Measurements from ENCODE around the gene TLE3. TPM values are rescaled to one million over a fixed set of nuclear protein-coding genes. Genes with fewer than 3 reads are reported as not detected.
A peak's percentile ranks its signal among the peaks of the same experiment; 100 is the strongest.

TLE3 gene
- total RNA-seq, 1 experiment from 2014 or later: 63.6 TPM

DNA sequence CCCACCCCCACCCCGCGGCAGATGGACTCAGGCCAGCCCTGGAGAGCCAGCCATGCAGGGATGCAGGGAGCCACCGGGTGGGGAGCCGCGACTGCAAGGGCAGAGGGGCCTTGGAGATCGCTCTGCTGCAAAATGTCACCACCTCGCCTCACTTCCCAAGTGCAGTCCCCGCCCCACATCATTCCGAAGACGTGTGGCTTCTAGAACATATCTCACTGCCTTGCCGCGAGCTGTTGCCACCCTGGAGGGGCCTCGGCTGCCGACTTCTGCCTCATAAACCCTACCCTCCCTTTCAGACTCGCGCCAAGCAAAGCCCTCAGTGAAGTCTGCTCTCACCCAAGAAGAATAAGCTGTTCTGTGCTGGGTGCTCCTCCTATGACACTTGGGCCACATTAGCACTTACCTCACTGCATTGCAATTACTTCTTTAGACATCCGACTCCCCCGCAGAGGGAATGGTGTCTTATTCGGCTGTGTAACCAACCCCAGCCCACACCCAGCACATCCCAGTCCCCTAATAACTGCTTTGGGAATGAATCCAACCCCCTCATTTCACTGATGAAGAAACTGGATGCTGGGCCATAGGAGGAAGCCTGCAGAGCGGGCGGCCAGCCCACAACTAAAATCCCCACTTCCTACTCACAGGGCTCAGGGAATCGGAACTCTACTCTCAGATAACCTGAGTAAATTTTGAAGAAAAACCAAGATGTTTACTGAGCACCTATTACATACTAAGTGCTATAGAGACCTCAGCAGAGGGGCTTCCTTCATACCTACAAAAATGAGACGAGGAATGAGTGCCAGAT, 8.6 kb downstream of the TLE3 start:
- Histone ChIP-seq H3K27me3 (ENCODE audit: low read length) (no peaks in the 10 kb centered on the region), H3K9ac (ENCODE audit: low read length) (no peak overlapping the region), H3K9me3 (ENCODE audit: low read length) (no peaks in the 10 kb centered on the region), H3K79me2 (ENCODE audit: low read length) (no peaks in the 10 kb centered on the region), H3K27ac (ENCODE audit: low read length) (no peak overlapping the region), H3K9me2 (replicated peaks; ENCODE audit: insufficient read depth, low read length) (no peaks in the 10 kb centered on the region), H3K4me2 (ENCODE audit: low read depth, low read length, poor library complexity, severe bottlenecking) (no peak overlapping the region), H3K4me1 (ENCODE audit: low read length) (peaks cover 11% of the 10 kb centered on the region), H3K36me3 (ENCODE audit: insufficient read depth, low read length) (peaks cover 41% of the 10 kb centered on the region), H3K4me3 (ENCODE audit: low read length) (no peak overlapping the region), H4K20me1 (ENCODE audit: insufficient read depth, low read depth, low read length) (peaks cover 79% of the 10 kb centered on the region), H2AFZ (ENCODE audit: low read length) (no peak overlapping the region)
- no peak for DNase-seq

- Histone ChIP-seq H4K20me1 (ENCODE audit: insufficient read depth, low read depth, low read length) (peaks cover 82% of the 10 kb centered on the region), H3K4me3 (ENCODE audit: low read length) (no peak overlapping the region), H3K9ac (ENCODE audit: low read length) (no peak overlapping the region), H3K9me2 (replicated peaks; ENCODE audit: insufficient read depth, low read length) (no peaks in the 10 kb centered on the region), H3K27me3 (ENCODE audit: low read length) (no peaks in the 10 kb centered on the region), H3K36me3 (ENCODE audit: insufficient read depth, low read length) (peaks cover 40% of the 10 kb centered on the region), H3K79me2 (ENCODE audit: low read length) (no peaks in the 10 kb centered on the region), H3K27ac (ENCODE audit: low read length) (no peak overlapping the region), H3K9me3 (ENCODE audit: low read length) (no peaks in the 10 kb centered on the region), H2AFZ (ENCODE audit: low read length) (no peak overlapping the region), H3K4me1 (ENCODE audit: low read length) (peaks cover 18% of the 10 kb centered on the region), H3K4me2 (ENCODE audit: low read depth, low read length, poor library complexity, severe bottlenecking) (no peak overlapping the region)
- DNase-seq: no peak
Observed at GRCh38 chr15:70088455-70088854, 9.3 kb downstream of the TLE3 start.

- Histone ChIP-seq H3K9me2 (replicated peaks; ENCODE audit: insufficient read depth, low read length) (no peaks in the 10 kb centered on the region), H4K20me1 (ENCODE audit: insufficient read depth, low read depth, low read length) (peaks cover 76% of the 10 kb centered on the region), H3K27ac (ENCODE audit: low read length) (no peak overlapping the region), H3K36me3 (ENCODE audit: insufficient read depth, low read length) (peaks cover 33% of the 10 kb centered on the region), H2AFZ (ENCODE audit: low read length) (no peak overlapping the region), H3K27me3 (ENCODE audit: low read length) (no peaks in the 10 kb centered on the region), H3K4me1 (ENCODE audit: low read length) (peaks cover 20% of the 10 kb centered on the region), H3K4me3 (ENCODE audit: low read length) (no peak overlapping the region), H3K9ac (ENCODE audit: low read length) (no peak overlapping the region), H3K79me2 (ENCODE audit: low read length) (no peaks in the 10 kb centered on the region), H3K9me3 (ENCODE audit: low read length) (no peaks in the 10 kb centered on the region), H3K4me2 (ENCODE audit: low read depth, low read length, poor library complexity, severe bottlenecking) (no peak overlapping the region)
- DNase-seq: no peak
Observed at GRCh38 chr15:70087708-70088352, 9.9 kb downstream of the TLE3 start.

GRCh38 chr15:70086636-70087035, 11.1 kb downstream of the TLE3 start:
- H3K9ac ChIP-seq (ENCODE audit: low read length): no peak overlapping the region
- peaks cover 26% of the 10 kb centered on the region for H3K36me3 ChIP-seq (ENCODE audit: insufficient read depth, low read length)
- H3K9me2 ChIP-seq (replicated peaks; ENCODE audit: insufficient read depth, low read length): no peaks in the 10 kb centered on the region
- no peak overlapping the region for H2AFZ ChIP-seq (ENCODE audit: low read length)
- H3K27me3 ChIP-seq (ENCODE audit: low read length): no peaks in the 10 kb centered on the region
- peaks cover 64% of the 10 kb centered on the region for H4K20me1 ChIP-seq (ENCODE audit: insufficient read depth, low read depth, low read length)
- H3K4me2 ChIP-seq (ENCODE audit: low read depth, low read length, poor library complexity, severe bottlenecking): no peak overlapping the region
- H3K4me3 ChIP-seq (ENCODE audit: low read length): no peak overlapping the region
- no peak for DNase-seq
- H3K27ac ChIP-seq (ENCODE audit: low read length): no peak overlapping the region
- no peaks in the 10 kb centered on the region for H3K79me2 ChIP-seq (ENCODE audit: low read length)
- peaks cover 20% of the 10 kb centered on the region for H3K4me1 ChIP-seq (ENCODE audit: low read length)
- H3K9me3 ChIP-seq (ENCODE audit: low read length): no peaks in the 10 kb centered on the region

- no peak for DNase-seq
- H3K79me2 ChIP-seq (ENCODE audit: low read length): no peaks in the 10 kb centered on the region
- H3K4me1 ChIP-seq (ENCODE audit: low read length): peaks cover 20% of the 10 kb centered on the region
- H3K9me2 ChIP-seq (replicated peaks; ENCODE audit: insufficient read depth, low read length): no peaks in the 10 kb centered on the region
- no peak overlapping the region for H2AFZ ChIP-seq (ENCODE audit: low read length)
- H3K9me3 ChIP-seq (ENCODE audit: low read length): no peaks in the 10 kb centered on the region
- H3K4me2 ChIP-seq (ENCODE audit: low read depth, low read length, poor library complexity, severe bottlenecking): peak overlapping the region; percentile 41
- no peak overlapping the region for H3K9ac ChIP-seq (ENCODE audit: low read length)
- peaks cover 46% of the 10 kb centered on the region for H4K20me1 ChIP-seq (ENCODE audit: insufficient read depth, low read depth, low read length)
- no peaks in the 10 kb centered on the region for H3K27me3 ChIP-seq (ENCODE audit: low read length)
- peaks cover 27% of the 10 kb centered on the region for H3K36me3 ChIP-seq (ENCODE audit: insufficient read depth, low read length)
- H3K4me3 ChIP-seq (ENCODE audit: low read length): no peak overlapping the region
- no peak overlapping the region for H3K27ac ChIP-seq (ENCODE audit: low read length)
Observed at GRCh38 chr15:70084461-70084860, 13.3 kb downstream of the TLE3 start.

DNA sequence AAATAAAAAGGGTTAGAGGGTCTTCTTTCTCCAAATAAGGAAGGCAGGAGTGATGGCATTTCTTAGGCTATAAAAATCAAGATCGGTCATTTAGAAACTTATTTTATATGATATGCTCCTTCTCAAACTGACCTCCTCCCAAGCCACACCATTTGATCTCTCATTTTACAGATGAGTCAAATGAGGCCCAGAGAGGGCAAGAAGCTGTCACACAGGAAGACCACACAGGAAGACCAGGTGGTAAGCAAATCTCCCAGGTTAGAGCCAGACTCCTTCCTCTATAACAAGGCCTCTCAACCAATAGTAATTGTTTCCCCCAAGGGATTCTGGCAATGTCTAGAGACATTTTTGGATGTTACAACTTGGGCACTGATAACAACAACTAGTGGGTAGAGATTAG, 13.8 kb downstream of the TLE3 start:
- Histone ChIP-seq H3K36me3 (ENCODE audit: insufficient read depth, low read length) (peaks cover 27% of the 10 kb centered on the region), H3K9me2 (replicated peaks; ENCODE audit: insufficient read depth, low read length) (no peaks in the 10 kb centered on the region), H3K27ac (ENCODE audit: low read length) (no peak overlapping the region), H3K27me3 (ENCODE audit: low read length) (no peaks in the 10 kb centered on the region), H2AFZ (ENCODE audit: low read length) (no peak overlapping the region), H3K4me1 (ENCODE audit: low read length) (peaks cover 20% of the 10 kb centered on the region), H3K79me2 (ENCODE audit: low read length) (no peaks in the 10 kb centered on the region), H4K20me1 (ENCODE audit: insufficient read depth, low read depth, low read length) (peaks cover 42% of the 10 kb centered on the region), H3K4me2 (ENCODE audit: low read depth, low read length, poor library complexity, severe bottlenecking) (peak overlapping the region; percentile 41), H3K9ac (ENCODE audit: low read length) (no peak overlapping the region), H3K4me3 (ENCODE audit: low read length) (no peak overlapping the region), H3K9me3 (ENCODE audit: low read length) (no peaks in the 10 kb centered on the region)
- DNase-seq: no peak

GRCh38 chr15:70083418-70083817, 14.3 kb downstream of the TLE3 start:
- no peak overlapping the region for H3K9ac ChIP-seq (ENCODE audit: low read length)
- H3K9me3 ChIP-seq (ENCODE audit: low read length): no peaks in the 10 kb centered on the region
- H3K4me3 ChIP-seq (ENCODE audit: low read length): no peak overlapping the region
- no peaks in the 10 kb centered on the region for H3K27me3 ChIP-seq (ENCODE audit: low read length)
- H3K4me2 ChIP-seq (ENCODE audit: low read depth, low read length, poor library complexity, severe bottlenecking): peak overlapping the region; percentile 41
- H2AFZ ChIP-seq (ENCODE audit: low read length): no peak overlapping the region
- H4K20me1 ChIP-seq (ENCODE audit: insufficient read depth, low read depth, low read length): peaks cover 42% of the 10 kb centered on the region
- no peaks in the 10 kb centered on the region for H3K79me2 ChIP-seq (ENCODE audit: low read length)
- H3K27ac ChIP-seq (ENCODE audit: low read length): no peak overlapping the region
- H3K9me2 ChIP-seq (replicated peaks; ENCODE audit: insufficient read depth, low read length): no peaks in the 10 kb centered on the region
- peaks cover 20% of the 10 kb centered on the region for H3K4me1 ChIP-seq (ENCODE audit: low read length)
- DNase-seq: no peak
- peaks cover 27% of the 10 kb centered on the region for H3K36me3 ChIP-seq (ENCODE audit: insufficient read depth, low read length)

DNA sequence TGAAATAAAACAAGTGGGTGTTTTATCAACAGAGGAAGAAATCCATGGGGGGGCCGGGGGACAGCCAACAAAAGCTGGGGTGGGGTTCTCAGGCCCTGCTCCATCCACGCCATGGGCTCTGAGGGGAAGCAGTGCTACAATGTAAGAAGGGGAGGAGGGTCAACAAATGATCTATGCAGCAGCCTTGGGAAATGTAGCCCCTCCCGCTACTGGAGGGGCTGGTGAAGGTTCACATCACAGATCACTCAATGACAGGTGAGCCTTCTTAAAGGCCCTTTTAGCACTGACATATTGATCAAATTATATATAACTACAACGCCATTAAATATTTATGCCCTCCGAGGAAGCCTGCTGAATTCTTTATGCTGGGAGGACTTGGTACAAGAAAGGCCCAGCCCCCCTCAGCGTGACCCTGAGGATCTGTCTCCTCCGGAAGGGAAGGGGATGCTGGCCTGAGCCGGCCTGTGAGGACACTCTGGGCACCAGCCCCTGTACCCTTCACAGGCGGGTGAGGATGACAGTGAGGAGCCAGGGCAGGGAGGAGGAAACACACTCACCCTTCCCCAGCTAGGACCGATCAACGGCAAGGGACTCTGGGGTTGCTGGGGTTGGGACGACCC, 15.3 kb downstream of the TLE3 start:
- Histone ChIP-seq H3K9ac (ENCODE audit: low read length) (no peak overlapping the region), H3K27me3 (ENCODE audit: low read length) (no peaks in the 10 kb centered on the region), H3K9me3 (ENCODE audit: low read length) (no peaks in the 10 kb centered on the region), H3K4me2 (ENCODE audit: low read depth, low read length, poor library complexity, severe bottlenecking) (no peak overlapping the region), H3K9me2 (replicated peaks; ENCODE audit: insufficient read depth, low read length) (no peaks in the 10 kb centered on the region), H3K4me3 (ENCODE audit: low read length) (no peak overlapping the region), H4K20me1 (ENCODE audit: insufficient read depth, low read depth, low read length) (peaks cover 34% of the 10 kb centered on the region), H2AFZ (ENCODE audit: low read length) (no peak overlapping the region), H3K79me2 (ENCODE audit: low read length) (no peaks in the 10 kb centered on the region), H3K36me3 (ENCODE audit: insufficient read depth, low read length) (peaks cover 27% of the 10 kb centered on the region), H3K4me1 (ENCODE audit: low read length) (peaks cover 20% of the 10 kb centered on the region), H3K27ac (ENCODE audit: low read length) (no peak overlapping the region)
- no peak for DNase-seq

All from Karpas-422 (cell line).